ENCODE data around the gene GLA.

The GLA gene

GRCh38 chrX:101385795-101386541 lies 21.8 kb downstream of the GLA start, which contains the start of gene BTK:
TSS of gene BTK (minus strand) at chrX:101386191. CDS start at chrX:101375284, 10,907 bp downstream.
- no peak within 1 kb of the TSS for H3K27ac ChIP-seq (ENCODE audit: insufficient read depth, low read length, poor library complexity, severe bottlenecking)
- no peaks in the 10 kb centered on the region for H3K36me3 ChIP-seq (ENCODE audit: control insufficient read depth, insufficient read depth, low read length)
- DNase-seq: no peak
- no peaks in the 10 kb centered on the region for H3K4me1 ChIP-seq (ENCODE audit: control insufficient read depth, insufficient read depth, low read length, poor library complexity, severe bottlenecking)
- no peaks in the 10 kb centered on the region for H3K9me3 ChIP-seq (ENCODE audit: control insufficient read depth, low read length)
- H3K4me3 ChIP-seq (ENCODE audit: insufficient read depth, low read depth, low read length, poor library complexity, severe bottlenecking): no peak within 1 kb of the TSS
- no peaks in the 10 kb centered on the region for H3K27me3 ChIP-seq (replicated peaks; ENCODE audit: control insufficient read depth, insufficient read depth, low read length, poor library complexity, severe bottlenecking)

- Histone ChIP-seq H3K27ac (ENCODE audit: insufficient read depth, low read length, poor library complexity, severe bottlenecking) (no peak overlapping the region), H3K4me3 (ENCODE audit: insufficient read depth, low read depth, low read length, poor library complexity, severe bottlenecking) (no peak overlapping the region), H3K36me3 (ENCODE audit: control insufficient read depth, insufficient read depth, low read length) (no peaks in the 10 kb centered on the region), H3K27me3 (replicated peaks; ENCODE audit: control insufficient read depth, insufficient read depth, low read length, poor library complexity, severe bottlenecking) (no peaks in the 10 kb centered on the region), H3K9me3 (ENCODE audit: control insufficient read depth, low read length) (no peaks in the 10 kb centered on the region), H3K4me1 (ENCODE audit: control insufficient read depth, insufficient read depth, low read length, poor library complexity, severe bottlenecking) (no peaks in the 10 kb centered on the region)
- DNase-seq: no peak
These were observed 22.6 kb downstream of the GLA start for GRCh38 chrX:101385026-101385684.

GRCh38 chrX:101383679-101384205 lies 24.0 kb downstream of the GLA start:
- no peaks in the 10 kb centered on the region for H3K9me3 ChIP-seq (ENCODE audit: control insufficient read depth, low read length)
- no peak overlapping the region for H3K27ac ChIP-seq (ENCODE audit: insufficient read depth, low read length, poor library complexity, severe bottlenecking)
- no peak for DNase-seq
- no peaks in the 10 kb centered on the region for H3K27me3 ChIP-seq (replicated peaks; ENCODE audit: control insufficient read depth, insufficient read depth, low read length, poor library complexity, severe bottlenecking)
- H3K36me3 ChIP-seq (ENCODE audit: control insufficient read depth, insufficient read depth, low read length): no peaks in the 10 kb centered on the region
- H3K4me1 ChIP-seq (ENCODE audit: control insufficient read depth, insufficient read depth, low read length, poor library complexity, severe bottlenecking): no peaks in the 10 kb centered on the region
- no peak overlapping the region for H3K4me3 ChIP-seq (ENCODE audit: insufficient read depth, low read depth, low read length, poor library complexity, severe bottlenecking)

- no peaks in the 10 kb centered on the region for H3K4me1 ChIP-seq (ENCODE audit: control insufficient read depth, insufficient read depth, low read length, poor library complexity, severe bottlenecking)
- H3K27me3 ChIP-seq (replicated peaks; ENCODE audit: control insufficient read depth, insufficient read depth, low read length, poor library complexity, severe bottlenecking): no peaks in the 10 kb centered on the region
- H3K9me3 ChIP-seq (ENCODE audit: control insufficient read depth, low read length): no peaks in the 10 kb centered on the region
- DNase-seq: no peak
- H3K4me3 ChIP-seq (ENCODE audit: insufficient read depth, low read depth, low read length, poor library complexity, severe bottlenecking): no peak overlapping the region
- no peaks in the 10 kb centered on the region for H3K36me3 ChIP-seq (ENCODE audit: control insufficient read depth, insufficient read depth, low read length)
- no peak overlapping the region for H3K27ac ChIP-seq (ENCODE audit: insufficient read depth, low read length, poor library complexity, severe bottlenecking)
These were observed 30.2 kb downstream of the GLA start for GRCh38 chrX:101377547-101377946.

GRCh38 chrX:101370888-101371504 lies 36.7 kb downstream of the GLA start:
- no peaks in the 10 kb centered on the region for H3K9me3 ChIP-seq (ENCODE audit: control insufficient read depth, low read length)
- no peaks in the 10 kb centered on the region for H3K27me3 ChIP-seq (replicated peaks; ENCODE audit: control insufficient read depth, insufficient read depth, low read length, poor library complexity, severe bottlenecking)
- no peak overlapping the region for H3K27ac ChIP-seq (ENCODE audit: insufficient read depth, low read length, poor library complexity, severe bottlenecking)
- H3K4me3 ChIP-seq (ENCODE audit: insufficient read depth, low read depth, low read length, poor library complexity, severe bottlenecking): no peak overlapping the region
- no peaks in the 10 kb centered on the region for H3K36me3 ChIP-seq (ENCODE audit: control insufficient read depth, insufficient read depth, low read length)
- no peaks in the 10 kb centered on the region for H3K4me1 ChIP-seq (ENCODE audit: control insufficient read depth, insufficient read depth, low read length, poor library complexity, severe bottlenecking)
- no peak for DNase-seq

GRCh38 chrX:101369687-101370086 lies 38.0 kb downstream of the GLA start:
- H3K36me3 ChIP-seq (ENCODE audit: control insufficient read depth, insufficient read depth, low read length): no peaks in the 10 kb centered on the region
- DNase-seq: no peak
- H3K27ac ChIP-seq (ENCODE audit: insufficient read depth, low read length, poor library complexity, severe bottlenecking): no peak overlapping the region
- no peaks in the 10 kb centered on the region for H3K27me3 ChIP-seq (replicated peaks; ENCODE audit: control insufficient read depth, insufficient read depth, low read length, poor library complexity, severe bottlenecking)
- H3K4me3 ChIP-seq (ENCODE audit: insufficient read depth, low read depth, low read length, poor library complexity, severe bottlenecking): no peak overlapping the region
- H3K4me1 ChIP-seq (ENCODE audit: control insufficient read depth, insufficient read depth, low read length, poor library complexity, severe bottlenecking): no peaks in the 10 kb centered on the region
- H3K9me3 ChIP-seq (ENCODE audit: control insufficient read depth, low read length): no peaks in the 10 kb centered on the region

- H3K36me3 ChIP-seq (ENCODE audit: control insufficient read depth, insufficient read depth, low read length): no peaks in the 10 kb centered on the region
- no peaks in the 10 kb centered on the region for H3K9me3 ChIP-seq (ENCODE audit: control insufficient read depth, low read length)
- no peak overlapping the region for H3K4me3 ChIP-seq (ENCODE audit: insufficient read depth, low read depth, low read length, poor library complexity, severe bottlenecking)
- H3K27me3 ChIP-seq (replicated peaks; ENCODE audit: control insufficient read depth, insufficient read depth, low read length, poor library complexity, severe bottlenecking): no peaks in the 10 kb centered on the region
- H3K27ac ChIP-seq (ENCODE audit: insufficient read depth, low read length, poor library complexity, severe bottlenecking): no peak overlapping the region
- no peaks in the 10 kb centered on the region for H3K4me1 ChIP-seq (ENCODE audit: control insufficient read depth, insufficient read depth, low read length, poor library complexity, severe bottlenecking)
- no peak for DNase-seq
These were observed 38.9 kb downstream of the GLA start for GRCh38 chrX:101368800-101369199.

- no peak overlapping the region for H3K27ac ChIP-seq (ENCODE audit: insufficient read depth, low read length, poor library complexity, severe bottlenecking)
- H3K4me1 ChIP-seq (ENCODE audit: control insufficient read depth, insufficient read depth, low read length, poor library complexity, severe bottlenecking): no peaks in the 10 kb centered on the region
- no peak overlapping the region for H3K4me3 ChIP-seq (ENCODE audit: insufficient read depth, low read depth, low read length, poor library complexity, severe bottlenecking)
- DNase-seq: no peak
- no peaks in the 10 kb centered on the region for H3K36me3 ChIP-seq (ENCODE audit: control insufficient read depth, insufficient read depth, low read length)
- no peaks in the 10 kb centered on the region for H3K27me3 ChIP-seq (replicated peaks; ENCODE audit: control insufficient read depth, insufficient read depth, low read length, poor library complexity, severe bottlenecking)
- H3K9me3 ChIP-seq (ENCODE audit: control insufficient read depth, low read length): no peaks in the 10 kb centered on the region
These were observed 42.4 kb downstream of the GLA start for GRCh38 chrX:101365301-101365795.

- no peaks in the 10 kb centered on the region for H3K9me3 ChIP-seq (ENCODE audit: control insufficient read depth, low read length)
- no peaks in the 10 kb centered on the region for H3K36me3 ChIP-seq (ENCODE audit: control insufficient read depth, insufficient read depth, low read length)
- H3K27me3 ChIP-seq (replicated peaks; ENCODE audit: control insufficient read depth, insufficient read depth, low read length, poor library complexity, severe bottlenecking): no peaks in the 10 kb centered on the region
- no peak for DNase-seq
- no peak overlapping the region for H3K27ac ChIP-seq (ENCODE audit: insufficient read depth, low read length, poor library complexity, severe bottlenecking)
- H3K4me1 ChIP-seq (ENCODE audit: control insufficient read depth, insufficient read depth, low read length, poor library complexity, severe bottlenecking): no peaks in the 10 kb centered on the region
- H3K4me3 ChIP-seq (ENCODE audit: insufficient read depth, low read depth, low read length, poor library complexity, severe bottlenecking): no peak overlapping the region
These were observed 45.0 kb downstream of the GLA start for GRCh38 chrX:101362757-101363156.

GRCh38 chrX:101362116-101362515 lies 45.6 kb downstream of the GLA start:
- Histone ChIP-seq H3K36me3 (ENCODE audit: control insufficient read depth, insufficient read depth, low read length) (no peaks in the 10 kb centered on the region), H3K9me3 (ENCODE audit: control insufficient read depth, low read length) (no peaks in the 10 kb centered on the region), H3K27ac (ENCODE audit: insufficient read depth, low read length, poor library complexity, severe bottlenecking) (no peak overlapping the region), H3K4me1 (ENCODE audit: control insufficient read depth, insufficient read depth, low read length, poor library complexity, severe bottlenecking) (no peaks in the 10 kb centered on the region), H3K27me3 (replicated peaks; ENCODE audit: control insufficient read depth, insufficient read depth, low read length, poor library complexity, severe bottlenecking) (no peaks in the 10 kb centered on the region), H3K4me3 (ENCODE audit: insufficient read depth, low read depth, low read length, poor library complexity, severe bottlenecking) (no peak overlapping the region)
- DNase-seq: no peak

Data from effector memory CD4-positive, alpha-beta T cell (primary cell).